Smooth muscle cell (in vitro differentiated cells): ENCODE results near the gene SOX8. TPM values are rescaled to one million over a fixed set of nuclear protein-coding genes. Genes with fewer than 3 reads are reported as not detected.

Experiments used
- DNase-seq: peaks from one replicate; lab custom pipeline; 2025; ENCODE audit not compliant: unreplicated experiment; lab: John Stamatoyannopoulos, UW
- H2AFZ ChIP-seq: fragments of 200-600 bp; sonication (generic); 2 replicates; pipeline ENCODE4 v1.6.0; 2016; ENCODE audit warnings: antibody characterized with exemption, low read depth, mild to moderate bottlenecking
- H3F3A ChIP-seq: fragments of 200-600 bp; sonication (generic); 2 replicates; pipeline ENCODE4 v1.6.0; 2017; ENCODE audit warnings: antibody characterized with exemption, low read depth
- H3K27ac ChIP-seq: fragments of 200-600 bp; sonication (generic); 2 replicates; pipeline ENCODE4 v1.5.1; 2016; ENCODE audit warnings: low read depth, mild to moderate bottlenecking
- H3K27me3 ChIP-seq: fragments of 200-600 bp; sonication (generic); 2 replicates; pipeline ENCODE4 v1.6.1; 2016; ENCODE audit warnings: low read depth, mild to moderate bottlenecking
- H3K36me3 ChIP-seq: fragments of 200-600 bp; sonication (generic); 2 replicates; pipeline ENCODE4 v1.5.1; 2016; ENCODE audit warnings: low read depth
- H3K4me1 ChIP-seq: fragments of 200-600 bp; sonication (generic); 2 replicates; pipeline ENCODE4 v1.5.1; 2016; ENCODE audit warnings: low read depth
- H3K4me2 ChIP-seq: fragments of 200-600 bp; sonication (generic); 2 replicates; pipeline ENCODE4 v1.6.0; 2016; ENCODE audit warnings: mild to moderate bottlenecking
- H3K4me3 ChIP-seq: fragments of 200-600 bp; sonication (generic); 2 replicates; pipeline ENCODE4 v1.5.1; 2016; ENCODE audit warnings: mild to moderate bottlenecking
- H3K79me2 ChIP-seq: fragments of 200-600 bp; sonication (generic); 2 replicates; pipeline ENCODE4 v1.6.0; 2016; ENCODE audit warnings: low read depth, mild to moderate bottlenecking
- H3K9ac ChIP-seq: fragments of 200-600 bp; sonication (generic); 2 replicates; pipeline ENCODE4 v1.6.0; 2016; ENCODE audit warnings: low read depth
- H3K9me3 ChIP-seq: fragments of 200-600 bp; sonication (generic); replicated peaks from 2 replicates; pipeline ENCODE4 v1.5.1; 2016; ENCODE audit warnings: low read depth
- H4K20me1 ChIP-seq: fragments of 200-600 bp; sonication (generic); 2 replicates; pipeline ENCODE4 v1.6.0; 2016; ENCODE audit warnings: low read depth
- CTCF ChIP-seq: fragments of 200-600 bp; sonication (generic); IDR thresholded peaks from 2 replicates; pipeline ENCODE4 v1.5.1; 2017; ENCODE audit warnings: borderline replicate concordance, mild to moderate bottlenecking, antibody characterized with exemption; ENCODE audit not compliant: insufficient read depth, poor library complexity, severe bottlenecking
- WGBS: methylation state at CpG from one replicate; pipeline ENCODE4 v1.1.7; 2016; ENCODE audit warnings: low lambda C conversion rate; 5-methylcytosine and 5-hydroxymethylcytosine counted together
- polyA plus RNA-seq: library from polyadenylated mRNA; unstranded; fragments of >200 nt; fragmentation: Nextera tagmentation; extraction: Ambion mirVana; gene quantifications from 2 replicates; pipeline ENCODE4 v1.2.1, GENCODE V29; 2016
- total RNA-seq: library from RNA; depleted of rRNA; stranded (reverse); fragments of >200 nt; gene quantifications from 2 replicates; pipeline ENCODE4 v1.2.3, GENCODE V29; 2014

The SOX8 gene
- total and polyA plus RNA-seq, 2 experiments from 2014 or later: 1.8 to 3.5 TPM

GRCh38 chr16:979147-979546, 2.4 kb upstream of the SOX8 start:
- Histone ChIP-seq H3K9ac (no peak overlapping the region), H4K20me1 (no peaks in the 10 kb centered on the region), H3K79me2 (no peaks in the 10 kb centered on the region), H3K4me1 (peaks cover 10% of the 10 kb centered on the region), H3K36me3 (no peaks in the 10 kb centered on the region), H3K4me2 (no peak overlapping the region), H3K27me3 (peaks cover 7% of the 10 kb centered on the region), H3K4me3 (no peak overlapping the region), H3K27ac (no peak overlapping the region), H2AFZ (no peak overlapping the region), H3F3A (no peaks in the 10 kb centered on the region), H3K9me3 (no peaks in the 10 kb centered on the region)
- no peak for DNase-seq
- WGBS: 95% methylated on average over 14 of the region's 14 CpGs
- TF ChIP-seq CTCF: no peak

GRCh38 chr16:979859-980594, 1.5 kb upstream of the SOX8 start:
- Histone ChIP-seq H3K79me2 (no peaks in the 10 kb centered on the region), H2AFZ (peak overlapping the region; percentile 21), H3K4me3 (peak overlapping the region; percentile 79), H3K36me3 (no peaks in the 10 kb centered on the region), H3K4me2 (peak overlapping the region; percentile 96), H3K9me3 (no peaks in the 10 kb centered on the region), H3K27ac (no peak overlapping the region), H3K27me3 (peaks cover 7% of the 10 kb centered on the region), H3K9ac (no peak overlapping the region), H3F3A (no peaks in the 10 kb centered on the region), H3K4me1 (peaks cover 10% of the 10 kb centered on the region), H4K20me1 (no peaks in the 10 kb centered on the region)
- no peak for DNase-seq
- TF ChIP-seq CTCF: no peak
- 25% methylated on average over 63 of the region's 63 CpGs for WGBS

GRCh38 chr16:980595-980854, 1.0 kb upstream of the SOX8 start:
- Histone ChIP-seq H3K27me3 (peaks cover 7% of the 10 kb centered on the region), H2AFZ (peak overlapping the region; percentile 21), H3K4me2 (peak overlapping the region; percentile 96)

More at GRCh38 chr16:980595-980854, 1.0 kb upstream of the SOX8 start:
- Histone ChIP-seq H3K9me3 (no peaks in the 10 kb centered on the region), H3F3A (no peaks in the 10 kb centered on the region), H3K4me3 (peak overlapping the region; percentile 79), H3K79me2 (no peaks in the 10 kb centered on the region), H3K9ac (no peak overlapping the region), H3K27ac (no peak overlapping the region), H3K36me3 (no peaks in the 10 kb centered on the region), H4K20me1 (no peaks in the 10 kb centered on the region), H3K4me1 (peaks cover 10% of the 10 kb centered on the region)
- 5% methylated on average over 16 of the region's 31 CpGs for WGBS
- DNase-seq: no peak
- TF ChIP-seq CTCF: no peak
